ENCODE results near the gene BIN2.

Gene BIN2

GRCh38 chr12:51232642-51233041 lies 91.3 kb downstream of the BIN2 start:
- H3K4me3 ChIP-seq (ENCODE audit: low read depth, low read length) = no peak overlapping the region
- TF ChIP-seq CTCF (IDR thresholded peaks at IDR 0.05; ENCODE audit: low read depth, low read length, missing control alignments) = no peak
- no peak for DNase-seq (ENCODE audit: low read depth)
